DOHH2 (cell line): ENCODE results near the gene SCNN1G.

Source experiments
- CTCF ChIP-seq: fragments of 200-600 bp; sonication (generic); IDR thresholded peaks from one replicate; pipeline ENCODE4 v1.5.1; 2014; ENCODE audit warnings: antibody characterized with exemption, mild to moderate bottlenecking, low read depth, low read length; ENCODE audit not compliant: poor library complexity, severe bottlenecking
- EZH2phosphoT487 ChIP-seq: fragments of 200-600 bp; sonication (generic); IDR thresholded peaks from 2 replicates; pipeline ENCODE4 v1.6.1; 2017; ENCODE audit warnings: borderline replicate concordance, mild to moderate bottlenecking, antibody characterized with exemption, low read length, moderate library complexity, mixed read lengths

GRCh38 chr16:23214796-23215195 lies 32.3 kb downstream of the SCNN1G start:
- TF ChIP-seq CTCF = no peak
- TF ChIP-seq EZH2phosphoT487 = no peak
